Measurements from ENCODE around the gene ST3GAL3.
A peak's percentile ranks its signal among the peaks of the same experiment; 100 is the strongest.

The ST3GAL3 gene

DNA sequence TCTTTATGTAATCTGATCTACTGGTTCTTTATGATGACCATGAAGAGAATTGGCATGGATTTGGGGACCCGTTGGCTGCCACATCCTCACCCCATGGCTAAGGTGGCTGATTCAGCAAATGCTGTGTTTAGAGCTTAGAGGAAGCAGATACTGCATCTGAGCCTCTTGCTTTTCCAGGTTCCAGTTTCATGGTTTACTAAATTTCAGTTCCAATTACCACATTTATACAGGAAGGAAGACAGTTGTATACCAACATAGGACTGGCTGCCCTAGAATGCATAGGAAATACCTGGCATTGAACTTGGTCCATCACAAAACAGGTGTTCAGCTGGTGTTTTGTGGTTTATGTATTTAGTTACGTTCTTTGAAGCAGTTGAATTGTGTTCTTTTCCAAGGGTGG is 107.1 kb downstream of the ST3GAL3 start:
- H3K9ac ChIP-seq (ENCODE audit: low read length), result no peak overlapping the region
- H2AK5ac ChIP-seq (ENCODE audit: low read length), result no peak overlapping the region
- H3K79me1 ChIP-seq (ENCODE audit: low read length), result no peaks in the 10 kb centered on the region
- no peak overlapping the region for H2BK12ac ChIP-seq (ENCODE audit: low read length)
- H3K27ac ChIP-seq (ENCODE audit: low read depth, low read length), result no peak overlapping the region
- H3K4me1 ChIP-seq (ENCODE audit: control insufficient read depth in 1 of 2, insufficient read depth in 2 of 2, low read length in 2 of 2), result no peaks in the 10 kb centered on the region
- no peak overlapping the region for H3K4ac ChIP-seq (ENCODE audit: low read depth, low read length)
- DNase-seq, result no peak
- no peak overlapping the region for H3K14ac ChIP-seq (ENCODE audit: low read length)
- H2BK5ac ChIP-seq (ENCODE audit: low read depth, low read length, poor library complexity), result no peak overlapping the region
- no peak overlapping the region for H4K12ac ChIP-seq (ENCODE audit: low read depth, low read length)
- H2AFZ ChIP-seq (ENCODE audit: insufficient read depth, low read length, poor library complexity), result no peak overlapping the region
- H3K9me3 ChIP-seq (ENCODE audit: insufficient read depth, low read depth, low read length), result no peaks in the 10 kb centered on the region
- no peak overlapping the region for H2BK120ac ChIP-seq (ENCODE audit: insufficient read depth, low read length, poor library complexity)
- H3K27me3 ChIP-seq (ENCODE audit: insufficient read depth, low read length), result no peaks in the 10 kb centered on the region
- WGBS (ENCODE audit: extremely low coverage, insufficient coverage, insufficient read length), result no CpG with 5 or more reads among the region's 2 CpGs
- H4K91ac ChIP-seq (ENCODE audit: low read depth, low read length), result no peak overlapping the region
- H4K8ac ChIP-seq (ENCODE audit: low read depth, low read length), result no peak overlapping the region
- H3K23ac ChIP-seq (ENCODE audit: low read length), result no peak overlapping the region
- peaks cover 2 to 6% of the 10 kb centered on the region in 2 experiments for H3K36me3 ChIP-seq (ENCODE audit: control insufficient read depth in 1 of 2, insufficient read depth in 2 of 2, low read length in 2 of 2)
- no peak overlapping the region for H3K18ac ChIP-seq (ENCODE audit: low read length)
- no peaks in the 10 kb centered on the region for H3K79me2 ChIP-seq (ENCODE audit: control insufficient read depth, insufficient read depth, low read length, poor library complexity)
- no peak overlapping the region for H3K4me3 ChIP-seq (ENCODE audit: low read depth, low read length)
- H3K4me2 ChIP-seq (ENCODE audit: low read length), result no peak overlapping the region

GRCh38 chr1:43817304-43817939 is 110.1 kb downstream of the ST3GAL3 start:
- Histone ChIP-seq H4K8ac (ENCODE audit: low read depth, low read length) (no peak overlapping the region), H3K4me3 (ENCODE audit: low read depth, low read length) (no peak overlapping the region), H3K79me1 (ENCODE audit: low read length) (peaks cover 5% of the 10 kb centered on the region), H3K4me2 (ENCODE audit: low read length) (no peak overlapping the region), H3K9me3 (ENCODE audit: insufficient read depth, low read depth, low read length) (no peaks in the 10 kb centered on the region), H3K4ac (ENCODE audit: low read depth, low read length) (no peak overlapping the region), H3K27ac (ENCODE audit: low read depth, low read length) (no peak overlapping the region), H2AK5ac (ENCODE audit: low read length) (no peak overlapping the region), H2BK120ac (ENCODE audit: insufficient read depth, low read length, poor library complexity) (no peak overlapping the region), H2BK5ac (ENCODE audit: low read depth, low read length, poor library complexity) (no peak overlapping the region), H2AFZ (ENCODE audit: insufficient read depth, low read length, poor library complexity) (no peak overlapping the region), H2BK12ac (ENCODE audit: low read length) (no peak overlapping the region), H3K9ac (ENCODE audit: low read length) (no peak overlapping the region), H3K36me3 (ENCODE audit: control insufficient read depth in 1 of 2, insufficient read depth in 2 of 2, low read length in 2 of 2) (peaks cover 2 to 6% of the 10 kb centered on the region in 2 experiments), H4K12ac (ENCODE audit: low read depth, low read length) (no peak overlapping the region), H3K18ac (ENCODE audit: low read length) (no peak overlapping the region), H4K91ac (ENCODE audit: low read depth, low read length) (no peak overlapping the region), H3K23ac (ENCODE audit: low read length) (no peak overlapping the region), H3K79me2 (ENCODE audit: control insufficient read depth, insufficient read depth, low read length, poor library complexity) (no peaks in the 10 kb centered on the region), H3K4me1 (ENCODE audit: control insufficient read depth in 1 of 2, insufficient read depth in 2 of 2, low read length in 2 of 2) (peaks cover 2 to 6% of the 10 kb centered on the region in 2 experiments), H3K14ac (ENCODE audit: low read length) (no peak overlapping the region), H3K27me3 (ENCODE audit: insufficient read depth, low read length) (no peaks in the 10 kb centered on the region)
- DNase-seq, result no peak

DNA sequence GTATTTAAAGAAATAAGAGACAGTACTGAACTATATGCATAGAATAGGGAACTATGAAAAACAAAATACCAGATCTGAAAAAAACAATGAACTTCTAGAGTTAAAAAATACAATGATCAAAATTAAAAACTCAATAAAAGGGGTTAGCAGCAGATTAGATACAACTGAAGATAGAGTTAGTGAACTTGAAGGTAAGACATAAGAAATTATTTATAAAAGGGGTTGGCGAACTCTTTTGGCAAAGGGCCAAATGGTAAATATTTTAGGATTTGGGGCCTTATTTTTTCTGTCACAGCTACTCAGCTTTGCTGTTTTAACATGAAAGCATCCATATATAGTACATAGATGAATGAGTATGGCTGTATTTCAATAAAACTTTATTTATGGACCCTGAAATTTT is 111.4 kb downstream of the ST3GAL3 start:
- no CpG with 5 or more reads among the region's 1 CpG for WGBS (ENCODE audit: extremely low coverage, insufficient coverage, insufficient read length)
- no peak overlapping the region for H3K4ac ChIP-seq (ENCODE audit: low read depth, low read length)
- H3K9me3 ChIP-seq (ENCODE audit: insufficient read depth, low read depth, low read length), result no peaks in the 10 kb centered on the region
- no peak overlapping the region for H3K4me3 ChIP-seq (ENCODE audit: low read depth, low read length)
- peaks cover 5 to 7% of the 10 kb centered on the region in 2 experiments for H3K4me1 ChIP-seq (ENCODE audit: control insufficient read depth in 1 of 2, insufficient read depth in 2 of 2, low read length in 2 of 2)
- H2BK5ac ChIP-seq (ENCODE audit: low read depth, low read length, poor library complexity), result no peak overlapping the region
- H4K12ac ChIP-seq (ENCODE audit: low read depth, low read length), result no peak overlapping the region
- no peak overlapping the region for H3K14ac ChIP-seq (ENCODE audit: low read length)
- DNase-seq, result no peak
- H3K9ac ChIP-seq (ENCODE audit: low read length), result no peak overlapping the region
- H3K4me2 ChIP-seq (ENCODE audit: low read length), result no peak overlapping the region
- no peak overlapping the region for H3K23ac ChIP-seq (ENCODE audit: low read length)
- H3K27me3 ChIP-seq (ENCODE audit: insufficient read depth, low read length), result no peaks in the 10 kb centered on the region
- H3K36me3 ChIP-seq (ENCODE audit: control insufficient read depth in 1 of 2, insufficient read depth in 2 of 2, low read length in 2 of 2), result peaks cover 2 to 6% of the 10 kb centered on the region in 2 experiments
- H3K27ac ChIP-seq (ENCODE audit: low read depth, low read length), result no peak overlapping the region
- no peak overlapping the region for H4K8ac ChIP-seq (ENCODE audit: low read depth, low read length)
- H3K79me2 ChIP-seq (ENCODE audit: control insufficient read depth, insufficient read depth, low read length, poor library complexity), result no peaks in the 10 kb centered on the region
- no peak overlapping the region for H4K91ac ChIP-seq (ENCODE audit: low read depth, low read length)
- no peak overlapping the region for H2BK120ac ChIP-seq (ENCODE audit: insufficient read depth, low read length, poor library complexity)
- no peak overlapping the region for H3K18ac ChIP-seq (ENCODE audit: low read length)
- no peak overlapping the region for H2BK12ac ChIP-seq (ENCODE audit: low read length)
- no peak overlapping the region for H2AFZ ChIP-seq (ENCODE audit: insufficient read depth, low read length, poor library complexity)
- no peak overlapping the region for H2AK5ac ChIP-seq (ENCODE audit: low read length)
- peaks cover 7% of the 10 kb centered on the region for H3K79me1 ChIP-seq (ENCODE audit: low read length)

DNA sequence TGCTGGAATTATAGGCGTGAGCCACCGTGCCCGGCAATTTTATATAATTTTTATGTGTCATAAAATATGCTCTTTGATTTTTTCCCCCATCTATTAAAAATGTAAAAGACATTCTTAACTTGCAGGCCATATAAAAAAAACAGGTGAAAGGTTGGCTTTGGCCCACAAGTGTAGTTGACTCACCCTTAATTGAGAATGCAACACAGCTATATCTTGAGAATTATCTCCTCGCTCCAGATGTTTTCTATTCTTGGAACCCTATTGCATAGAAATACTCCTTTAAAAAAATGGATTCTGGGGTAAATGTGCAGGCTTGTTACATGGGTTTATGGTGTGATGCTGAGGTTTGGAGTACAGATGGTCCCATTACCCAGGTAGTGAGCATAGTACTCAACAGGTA is 112.0 kb downstream of the ST3GAL3 start:
- WGBS (ENCODE audit: extremely low coverage, insufficient coverage, insufficient read length), result no CpG with 5 or more reads among the region's 4 CpGs
- no peak overlapping the region for H2BK5ac ChIP-seq (ENCODE audit: low read depth, low read length, poor library complexity)

More for the DNA sequence above, 112.0 kb downstream of the ST3GAL3 start:
- Histone ChIP-seq H3K4me1 (ENCODE audit: control insufficient read depth in 1 of 2, insufficient read depth in 2 of 2, low read length in 2 of 2) (peaks cover 5 to 7% of the 10 kb centered on the region in 2 experiments), H3K23ac (ENCODE audit: low read length) (no peak overlapping the region), H4K8ac (ENCODE audit: low read depth, low read length) (no peak overlapping the region), H3K27me3 (ENCODE audit: insufficient read depth, low read length) (no peaks in the 10 kb centered on the region), H2AFZ (ENCODE audit: insufficient read depth, low read length, poor library complexity) (no peak overlapping the region), H2AK5ac (ENCODE audit: low read length) (no peak overlapping the region), H3K4me2 (ENCODE audit: low read length) (no peak overlapping the region), H3K18ac (ENCODE audit: low read length) (no peak overlapping the region), H3K36me3 (ENCODE audit: control insufficient read depth in 1 of 2, insufficient read depth in 2 of 2, low read length in 2 of 2) (peaks cover 2 to 6% of the 10 kb centered on the region in 2 experiments), H4K12ac (ENCODE audit: low read depth, low read length) (no peak overlapping the region), H3K79me2 (ENCODE audit: control insufficient read depth, insufficient read depth, low read length, poor library complexity) (no peaks in the 10 kb centered on the region), H3K4ac (ENCODE audit: low read depth, low read length) (no peak overlapping the region), H3K9ac (ENCODE audit: low read length) (no peak overlapping the region), H3K4me3 (ENCODE audit: low read depth, low read length) (no peak overlapping the region), H3K9me3 (ENCODE audit: insufficient read depth, low read depth, low read length) (no peaks in the 10 kb centered on the region), H2BK12ac (ENCODE audit: low read length) (no peak overlapping the region), H3K27ac (ENCODE audit: low read depth, low read length) (no peak overlapping the region), H4K91ac (ENCODE audit: low read depth, low read length) (no peak overlapping the region), H3K14ac (ENCODE audit: low read length) (no peak overlapping the region), H3K79me1 (ENCODE audit: low read length) (peaks cover 7% of the 10 kb centered on the region), H2BK120ac (ENCODE audit: insufficient read depth, low read length, poor library complexity) (no peak overlapping the region)
- DNase-seq, result peak in 1 of 2 donors; percentile 43

Data from trophoblast cell (in vitro differentiated cells and primary cell).